ENCODE results near the gene ARL2. TPM values are rescaled to one million over a fixed set of nuclear protein-coding genes. Genes with fewer than 3 reads are reported as not detected.

Gene ARL2
- total RNA-seq, 2 experiments from 2014 or later: 10.5 to 11.1 TPM

DNA sequence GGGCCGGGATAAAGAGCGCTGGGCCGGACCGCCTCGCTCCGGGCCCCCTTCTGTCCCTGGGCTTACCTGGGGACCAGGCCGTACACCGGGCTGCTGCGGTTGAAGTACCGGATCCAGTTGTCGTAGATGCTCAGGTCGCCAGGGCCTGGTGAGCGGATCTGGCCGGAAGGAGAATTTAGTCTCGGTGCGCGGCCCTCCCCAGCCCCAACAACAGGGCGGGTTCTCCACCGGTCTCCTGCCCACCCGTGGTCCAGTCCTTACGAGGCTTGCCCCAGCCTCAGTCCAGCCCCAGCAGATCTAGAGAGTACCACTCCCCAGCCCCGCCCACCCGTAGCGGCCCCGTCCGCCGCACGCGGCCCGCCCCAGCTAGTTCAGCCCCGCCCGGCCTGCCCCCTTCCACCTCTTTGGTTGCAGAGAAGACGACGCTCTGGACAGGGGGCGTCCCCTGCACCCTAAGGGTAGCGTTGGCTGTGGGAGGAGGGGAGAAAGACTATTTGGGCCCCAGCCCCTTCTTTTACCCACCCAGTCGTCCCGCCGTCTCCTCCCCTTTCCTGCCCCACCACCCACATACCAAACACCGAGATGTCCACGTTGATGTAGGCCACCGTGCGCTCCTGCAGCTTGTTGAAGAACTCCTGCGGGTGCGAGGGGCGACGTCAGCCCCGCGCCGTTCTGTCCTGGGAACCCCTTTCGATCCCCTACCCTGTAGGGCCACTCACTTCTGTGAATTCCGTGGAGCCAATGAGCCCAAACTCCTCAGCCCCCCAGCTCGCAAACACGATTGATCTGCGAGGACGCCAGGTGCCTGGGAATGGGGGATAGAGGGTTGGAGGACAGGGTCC is 33.8 kb downstream of the ARL2 start:
- ChIA-PET POLR2A (interaction anchor here (1.3 kb wide), 1 partner anchor 74 kb away, joined by 4 read pairs; the partner anchor contains the start of genes FAU and MRPL49), CTCF (no interaction called here)
- H3K9me3 Mint-ChIP-seq: no peaks in the 10 kb centered on the region
- DNase-seq (peak in 8 of 14 experiments; percentile 12 to 46 (median 24)), ATAC-seq (ENCODE audit: poor library complexity) (peak; percentile 62)
- H3K27me3 ChIP-seq (ENCODE audit: control insufficient read depth in 1 of 2, insufficient read depth in 2 of 2, low read length in 2 of 2): no peaks in the 10 kb centered on the region
- H3K9me3 ChIP-seq (ENCODE audit: control insufficient read depth in 1 of 2, insufficient read depth in 1 of 2, low read length in 2 of 2): no peaks in the 10 kb centered on the region
- peaks cover 24% of the 10 kb centered on the region for H3K4me1 Mint-ChIP-seq (ENCODE audit: low read depth)
- peak overlapping the region; percentile 82 for H3K27ac Mint-ChIP-seq
- peaks cover 25% of the 10 kb centered on the region for H3K4me1 ChIP-seq (ENCODE audit: insufficient read depth, low read length)
- no peak overlapping the region for H3K27ac ChIP-seq (ENCODE audit: low read depth in 1 of 2, low read length in 2 of 2)
- no peaks in the 10 kb centered on the region for H3K27me3 Mint-ChIP-seq
- intact Hi-C loops (cut with DNase I, micrococcal nuclease): no loop called here
- peak overlapping the region; percentile 63 for H3K4me3 ChIP-seq (ENCODE audit: low read length)
- H3K4me3 Mint-ChIP-seq: peak overlapping the region; percentile 91
- TF ChIP-seq CTCF (IDR thresholded peaks at IDR 0.05): no peak
- peaks cover 8% of the 10 kb centered on the region for H3K36me3 ChIP-seq (ENCODE audit: insufficient read depth, low read length)
- H3K36me3 Mint-ChIP-seq (ENCODE audit: low read depth): peaks cover 13% of the 10 kb centered on the region

DNA sequence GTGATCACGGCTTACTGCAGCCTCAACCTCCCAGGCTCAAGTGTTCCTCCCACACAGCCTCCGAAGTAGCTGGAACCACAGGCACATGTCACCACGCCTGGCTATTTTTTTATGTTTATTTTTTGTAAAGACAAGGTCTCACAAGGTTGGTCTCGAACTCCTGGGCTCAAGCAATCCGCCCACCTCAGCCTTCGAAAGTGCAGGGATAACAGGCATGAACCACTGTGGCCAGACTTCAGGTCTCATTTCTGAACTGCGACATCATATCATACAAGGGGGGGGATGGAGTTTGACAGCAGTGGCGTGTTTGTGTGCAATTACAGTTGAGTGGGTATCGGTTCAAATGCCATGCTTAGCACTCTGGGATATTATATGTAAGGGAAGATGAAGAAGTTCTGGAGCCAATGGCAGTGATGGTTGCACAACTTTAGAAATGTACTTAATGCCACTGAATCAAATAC is 37.5 kb downstream of the ARL2 start:
- Mint-ChIP-seq H3K36me3 (ENCODE audit: low read depth) (peaks cover 1% of the 10 kb centered on the region), H3K9me3 (no peaks in the 10 kb centered on the region)

More for the DNA sequence above, 37.5 kb downstream of the ARL2 start:
- H3K4me1 Mint-ChIP-seq (ENCODE audit: low read depth): peaks cover 32% of the 10 kb centered on the region
- Histone ChIP-seq H3K36me3 (ENCODE audit: insufficient read depth, low read length) (no peaks in the 10 kb centered on the region), H3K27ac (ENCODE audit: low read depth in 1 of 2, low read length in 2 of 2) (no peak overlapping the region), H3K27me3 (ENCODE audit: control insufficient read depth in 1 of 2, insufficient read depth in 2 of 2, low read length in 2 of 2) (no peaks in the 10 kb centered on the region), H3K9me3 (ENCODE audit: control insufficient read depth in 1 of 2, insufficient read depth in 1 of 2, low read length in 2 of 2) (no peaks in the 10 kb centered on the region), H3K4me3 (ENCODE audit: low read length) (no peak overlapping the region), H3K4me1 (ENCODE audit: insufficient read depth, low read length) (peaks cover 34% of the 10 kb centered on the region)
- ChIA-PET POLR2A (no interaction called here), CTCF (interaction anchor here (0.6 to 1.0 kb wide), 2 partner anchors 13 to 37 kb away, joined by 3 to 4 read pairs; partner anchors contain the start of gene ARL2)
- H3K27me3 Mint-ChIP-seq: no peaks in the 10 kb centered on the region
- intact Hi-C loops (cut with DNase I, micrococcal nuclease): no loop called here
- no peak overlapping the region for H3K4me3 Mint-ChIP-seq
- H3K27ac Mint-ChIP-seq: no peak overlapping the region
- no peak for ATAC-seq (ENCODE audit: poor library complexity)
- TF ChIP-seq CTCF (IDR thresholded peaks at IDR 0.05): no peak
- DNase-seq: no peak

All from CD4-positive, alpha-beta T cell (primary cell).